Uterine smooth muscle cell (primary cell): ENCODE results near the gene RET. TPM values are rescaled to one million over a fixed set of nuclear protein-coding genes. Genes with fewer than 3 reads are reported as not detected.

Experiments used
- total RNA-seq: library from RNA; depleted of rRNA; stranded (reverse); fragments of >200 nt; gene quantifications from 2 replicates; pipeline ENCODE4 v1.2.3, GENCODE V29; 2014

RET gene
- total RNA-seq = 1.9 and 3.5 TPM in 2 replicates

DNA sequence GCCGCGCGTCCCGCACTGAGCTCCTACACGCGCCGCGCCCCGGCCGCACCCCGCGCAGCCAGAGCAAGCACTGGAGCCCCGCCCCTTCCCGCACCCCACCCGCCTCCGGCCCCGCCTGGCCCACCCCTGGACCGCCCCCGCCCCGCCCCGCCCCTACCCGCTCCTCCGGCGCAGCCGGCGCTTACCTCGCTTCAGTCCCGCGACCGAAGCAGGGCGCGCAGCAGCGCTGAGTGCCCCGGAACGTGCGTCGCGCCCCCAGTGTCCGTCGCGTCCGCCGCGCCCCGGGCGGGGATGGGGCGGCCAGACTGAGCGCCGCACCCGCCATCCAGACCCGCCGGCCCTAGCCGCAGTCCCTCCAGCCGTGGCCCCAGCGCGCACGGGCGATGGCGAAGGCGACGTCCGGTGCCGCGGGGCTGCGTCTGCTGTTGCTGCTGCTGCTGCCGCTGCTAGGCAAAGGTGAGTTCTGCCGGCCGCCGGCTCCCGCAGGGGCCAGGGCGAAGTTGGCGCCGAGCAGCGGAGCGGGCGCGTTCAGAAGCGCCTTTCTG, at the start of gene RET:
Gene RET (plus strand): TSS at position 194 of the 545 bp plus-strand sequence. CDS start 190 bp downstream, at position 384.

DNA sequence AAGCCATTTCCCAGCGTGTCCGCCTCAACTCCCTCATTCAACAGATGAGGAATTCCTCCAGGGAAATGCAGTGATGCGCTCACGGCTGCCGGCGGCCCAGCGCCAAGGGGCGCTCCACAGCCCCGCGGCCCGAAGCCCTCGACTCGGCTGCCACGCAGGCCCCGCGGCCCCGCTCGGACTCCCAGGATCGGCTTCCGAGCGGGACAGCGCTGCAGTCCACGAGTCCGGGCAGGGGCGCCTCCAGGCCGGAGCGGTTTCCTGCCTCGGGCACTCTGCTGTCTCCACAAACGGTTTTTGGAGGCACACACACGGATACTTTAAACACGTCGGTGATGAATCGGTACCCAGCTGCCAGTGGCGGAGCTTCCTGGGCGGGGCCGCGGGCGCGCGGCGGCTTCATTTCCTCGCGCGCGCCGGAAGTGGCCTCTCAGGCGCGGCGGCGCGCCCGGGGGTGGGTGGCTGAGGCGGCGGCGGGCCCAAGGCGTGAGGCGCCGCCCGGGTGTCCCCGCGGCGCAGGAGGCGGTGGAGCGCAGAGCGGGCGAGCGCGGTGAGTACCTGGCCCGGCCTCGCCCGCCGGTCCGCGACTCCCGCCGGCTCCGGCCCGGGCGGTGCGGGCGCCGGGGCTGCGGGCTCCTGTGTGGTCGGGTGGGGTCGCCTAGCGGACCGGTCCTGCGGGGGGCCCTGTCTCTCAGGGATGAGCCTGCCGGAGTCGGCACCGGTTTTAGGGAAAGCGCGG, 61.3 kb downstream of the RET start, which contains the start of gene CSGALNACT2:
Gene CSGALNACT2 (plus strand): TSS at position 425 of the 736 bp plus-strand sequence. CDS start 16,705 bp downstream, outside the sequence.

Other genes starting within 250 kb of the RET start
- 31.4 and 41.6 TPM in 2 replicates for gene CSGALNACT2, start 61.4 kb downstream of the RET start, total RNA-seq
- 1.3 and 3.0 TPM in 2 replicates for gene RASGEF1A, start 190.0 kb downstream of the RET start, total RNA-seq